KBM-7 (cell line): ENCODE results near the gene GALR3.

Experiments used
- DNase-seq: peaks from one replicate; pipeline ENCODE4 v3.0.0-alpha.2; 2015
- in situ Hi-C: fragments of 300-500 bp; cut with MboI; formaldehyde crosslinking; loops from 2 replicates; pipeline ENCODE4 v1.14.3; 2020; ENCODE audit warnings: low sequenced_read_pairs, low pct_unique_long_range_greater_than_20kb, mixed read lengths

GALR3 gene

GRCh38 chr22:37802310-37803194 is 20.6 kb upstream of the GALR3 start:
- in situ Hi-C loops = no loop called here
- peak; percentile 43 for DNase-seq

- in situ Hi-C loops = no loop called here
- DNase-seq = no peak
Measured at GRCh38 chr22:37803195-37803638, 20.0 kb upstream of the GALR3 start.

DNA sequence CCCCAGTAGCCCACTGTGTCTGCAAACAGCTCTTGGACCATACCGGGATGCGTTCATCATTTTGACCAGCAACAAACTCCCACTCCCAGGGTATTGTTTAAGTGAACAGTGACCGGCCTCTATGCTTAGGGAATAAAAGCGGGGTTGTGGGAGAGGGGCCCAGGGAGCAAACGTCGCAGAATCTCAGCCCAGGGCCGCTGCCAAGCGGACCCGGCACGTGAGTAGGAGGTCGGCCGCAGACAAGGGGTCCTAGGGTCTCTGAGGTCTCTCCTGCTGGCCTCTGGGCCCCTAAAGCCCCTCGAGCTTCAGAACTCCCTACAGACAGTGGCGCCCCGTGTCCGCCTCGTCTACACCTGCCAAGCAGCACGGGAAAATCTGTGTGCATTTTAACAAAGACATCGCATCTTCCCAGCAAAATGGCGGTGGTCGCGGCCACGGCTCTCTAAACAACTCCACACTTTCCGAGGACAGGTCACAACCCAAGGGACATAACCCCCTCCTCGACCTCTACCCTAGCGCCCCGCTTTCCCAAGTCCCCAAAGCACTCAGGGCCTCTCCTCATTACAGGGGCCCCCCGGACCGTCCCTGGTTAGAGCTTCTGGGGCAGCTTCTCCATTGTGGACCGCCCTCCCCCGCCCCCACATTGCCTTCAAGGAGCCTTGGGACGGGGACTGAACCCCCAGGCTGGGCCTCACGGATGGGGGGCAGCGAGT is 19.4 kb upstream of the GALR3 start:
- DNase-seq = no peak
- in situ Hi-C loops = no loop called here

- in situ Hi-C loops = no loop called here
- no peak for DNase-seq
Measured at GRCh38 chr22:37804352-37804880, 18.8 kb upstream of the GALR3 start.

DNA sequence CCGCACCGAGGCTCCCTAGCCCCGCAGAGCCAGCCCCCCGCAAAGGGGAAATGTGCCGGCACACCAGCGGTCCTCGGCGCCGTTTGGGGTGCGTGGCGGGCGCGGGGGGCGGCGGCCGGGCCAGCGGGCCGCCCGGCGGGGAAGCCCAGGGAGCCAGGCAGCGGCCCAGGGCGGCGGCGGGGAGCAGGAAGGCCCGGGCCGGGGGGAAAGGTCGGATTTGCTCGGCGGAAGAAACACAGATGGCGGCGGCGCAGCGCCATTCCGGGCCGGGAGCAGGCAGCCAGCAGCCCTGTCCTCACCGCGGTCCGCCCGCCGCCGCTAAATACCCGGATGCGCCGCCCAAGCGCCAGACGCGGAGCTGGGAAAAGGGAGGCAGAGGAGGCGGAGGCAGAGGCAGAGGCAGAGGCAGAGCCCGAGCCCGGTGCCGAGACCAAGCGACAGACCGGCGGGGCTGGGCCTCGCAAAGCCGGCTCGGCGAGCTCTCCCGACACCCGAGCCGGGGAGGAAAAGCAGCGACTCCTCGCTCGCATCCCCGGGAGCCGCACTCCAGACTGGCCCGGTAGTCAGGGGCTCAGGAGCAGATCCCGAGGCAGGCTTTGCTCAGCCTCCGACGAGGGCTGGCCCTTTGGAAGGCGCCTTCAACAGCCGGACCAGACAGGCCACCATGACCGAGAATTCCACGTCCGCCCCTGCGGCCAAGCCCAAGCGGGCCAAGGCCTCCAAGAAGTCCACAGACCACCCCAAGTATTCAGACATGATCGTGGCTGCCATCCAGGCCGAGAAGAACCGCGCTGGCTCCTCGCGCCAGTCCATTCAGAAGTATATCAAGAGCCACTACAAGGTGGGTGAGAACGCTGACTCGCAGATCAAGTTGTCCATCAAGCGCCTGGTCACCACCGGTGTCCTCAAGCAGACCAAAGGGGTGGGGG is 18.0 kb upstream of the GALR3 start:
- no peak for DNase-seq
- in situ Hi-C loops = no loop called here

- no peak for DNase-seq
- in situ Hi-C loops = no loop called here
Measured at GRCh38 chr22:37805810-37806277, 17.3 kb upstream of the GALR3 start.

DNA sequence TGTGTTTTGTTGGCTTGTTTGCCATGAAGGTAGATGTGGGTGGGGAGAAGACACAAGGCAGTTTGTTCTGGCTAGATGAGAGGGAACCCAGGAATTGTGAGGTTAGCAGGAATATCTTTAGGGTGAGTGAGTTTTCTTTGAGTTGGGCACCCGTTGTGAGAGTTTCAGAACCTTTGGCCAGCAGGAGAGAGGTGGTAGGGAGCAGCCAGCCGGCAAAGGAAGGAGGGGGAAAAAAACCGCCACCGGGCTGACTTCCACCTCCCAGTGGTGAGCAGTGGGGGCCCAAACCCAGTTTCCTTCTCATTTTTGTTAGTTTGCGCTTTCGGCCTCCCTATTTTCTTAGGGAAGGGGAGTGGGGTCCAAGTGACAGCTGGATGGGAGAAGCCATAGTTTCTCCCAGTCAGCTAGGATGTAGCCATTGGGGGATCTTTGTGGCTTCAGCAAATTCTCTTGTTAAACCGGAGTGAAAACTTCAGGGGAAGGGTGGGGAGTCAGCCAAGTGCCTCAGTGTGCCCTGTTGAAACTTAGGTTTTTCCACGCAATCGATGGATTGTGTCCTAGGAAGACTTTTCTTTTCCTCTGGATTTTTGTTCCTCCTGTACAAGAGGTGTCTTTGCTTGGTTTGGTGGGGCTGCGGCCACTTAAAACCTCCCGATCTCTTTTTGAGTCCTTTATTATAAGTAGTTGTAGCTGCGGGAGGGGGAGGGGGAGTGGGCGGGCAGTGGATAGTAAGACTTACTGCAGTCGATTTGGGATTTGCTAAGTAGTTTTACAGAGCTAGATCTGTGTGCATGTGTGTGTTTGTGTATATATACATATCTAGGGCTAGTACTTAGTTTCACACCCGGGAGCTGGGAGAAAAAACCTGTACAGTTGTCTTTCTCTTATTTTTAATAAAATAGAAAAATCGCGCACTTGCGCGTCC is 16.5 kb upstream of the GALR3 start:
- in situ Hi-C loops = no loop called here
- peak; percentile 48 for DNase-seq

DNA sequence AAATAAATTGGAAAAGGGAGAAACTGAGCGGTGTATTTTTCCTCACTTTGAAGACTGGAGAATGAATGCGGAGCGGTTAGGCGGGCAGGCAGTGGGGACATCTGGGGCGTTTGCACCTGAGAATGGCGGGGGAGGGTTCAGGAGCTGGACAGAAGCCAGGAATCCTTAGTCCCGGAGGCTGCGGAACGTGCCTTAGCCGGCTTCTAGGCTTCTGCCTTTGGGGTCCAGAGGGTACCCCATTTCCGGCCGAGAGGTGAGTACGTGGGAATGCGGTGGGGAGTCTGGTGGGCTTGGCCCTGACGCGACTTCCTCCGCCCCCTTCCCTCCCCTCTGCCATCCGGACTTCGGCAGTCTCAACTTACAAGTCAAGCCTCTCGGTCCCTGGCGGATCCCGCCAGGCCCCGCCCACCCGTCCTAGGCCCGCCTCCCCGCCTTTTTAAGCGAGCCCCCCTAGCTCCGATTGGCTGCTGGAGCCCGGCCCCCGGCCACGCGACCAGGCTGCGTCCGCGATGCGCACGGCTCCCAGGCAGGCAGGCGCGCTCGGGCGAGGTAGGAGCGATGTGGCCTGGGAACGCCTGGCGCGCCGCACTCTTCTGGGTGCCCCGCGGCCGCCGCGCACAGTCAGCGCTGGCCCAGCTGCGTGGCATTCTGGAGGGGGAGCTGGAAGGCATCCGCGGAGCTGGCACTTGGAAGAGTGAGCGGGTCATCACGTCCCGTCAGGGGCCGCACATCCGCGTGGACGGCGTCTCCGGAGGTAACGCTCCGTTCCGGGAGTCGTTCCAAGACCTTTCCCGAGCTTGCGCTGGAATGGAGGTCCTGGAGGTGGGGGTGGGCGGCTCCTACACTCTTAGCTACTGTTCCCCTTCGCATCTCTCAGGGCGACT is 15.5 kb upstream of the GALR3 start, which contains the start of gene GCAT:
Gene GCAT, plus strand, starts transcription at position 525 of the 884 bp plus-strand sequence. Its CDS starts 34 bp downstream, at position 559.
- in situ Hi-C loops = no loop called here
- peak; percentile 94 for DNase-seq

DNA sequence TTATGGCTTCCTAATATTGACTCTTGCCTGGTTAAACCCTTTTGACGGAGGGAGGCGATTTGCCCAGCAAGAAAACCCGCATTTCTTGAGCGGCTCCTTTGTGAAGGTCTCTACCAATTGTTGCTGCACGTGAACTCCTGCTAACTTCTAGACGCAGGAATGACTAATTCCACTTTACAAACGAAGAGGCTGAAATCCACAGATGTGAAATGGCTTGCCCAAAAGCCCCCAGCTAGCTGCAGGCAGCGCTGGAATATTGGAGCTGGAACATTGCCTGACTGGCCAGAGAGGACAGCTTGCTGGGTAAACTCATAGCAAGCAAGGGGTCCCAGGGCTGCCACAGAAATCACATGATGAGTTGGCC is 14.9 kb upstream of the GALR3 start:
- DNase-seq = no peak
- in situ Hi-C loops = no loop called here

GRCh38 chr22:37809672-37810333 is 13.4 kb upstream of the GALR3 start:
- in situ Hi-C loops = no loop called here
- DNase-seq = no peak

GRCh38 chr22:37811867-37812266 is 11.3 kb upstream of the GALR3 start:
- in situ Hi-C loops = no loop called here
- DNase-seq = no peak

DNA sequence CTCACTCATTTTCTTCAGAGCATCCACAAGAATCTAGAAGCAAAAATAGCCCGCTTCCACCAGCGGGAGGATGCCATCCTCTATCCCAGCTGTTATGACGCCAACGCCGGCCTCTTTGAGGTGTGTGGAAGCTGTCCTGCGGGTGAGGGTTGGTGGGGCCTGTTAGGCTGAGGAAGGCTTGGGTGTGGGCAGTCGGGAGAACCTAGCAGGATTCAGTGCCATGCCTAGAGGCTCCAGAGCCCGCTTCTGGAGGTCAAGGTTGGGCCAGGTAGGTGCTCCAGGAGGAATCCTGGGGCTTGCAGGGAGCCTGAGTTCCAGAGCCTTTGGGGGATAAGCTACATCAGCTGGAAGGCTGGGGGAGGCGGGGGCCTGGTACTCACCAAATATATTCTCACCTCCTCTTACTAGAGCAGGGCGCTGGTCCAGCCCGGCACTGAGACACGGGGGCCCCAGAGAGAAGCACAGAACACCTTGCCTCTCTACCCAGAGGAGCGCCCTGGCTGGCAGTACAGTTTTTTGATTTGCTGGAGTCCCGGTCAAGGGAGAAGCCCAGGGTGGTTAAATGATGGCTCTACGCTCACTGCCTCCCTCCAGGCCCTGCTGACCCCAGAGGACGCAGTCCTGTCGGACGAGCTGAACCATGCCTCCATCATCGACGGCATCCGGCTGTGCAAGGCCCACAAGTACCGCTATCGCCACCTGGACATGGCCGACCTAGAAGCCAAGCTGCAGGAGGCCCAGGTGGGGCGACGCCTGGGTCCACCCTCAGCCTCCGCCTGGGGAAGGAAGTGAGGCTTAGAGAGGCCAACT is 10.1 kb upstream of the GALR3 start:
- in situ Hi-C loops = no loop called here
- DNase-seq = no peak

- no peak for DNase-seq
- in situ Hi-C loops = no loop called here
Measured at GRCh38 chr22:37815593-37815992, 7.6 kb upstream of the GALR3 start.

DNA sequence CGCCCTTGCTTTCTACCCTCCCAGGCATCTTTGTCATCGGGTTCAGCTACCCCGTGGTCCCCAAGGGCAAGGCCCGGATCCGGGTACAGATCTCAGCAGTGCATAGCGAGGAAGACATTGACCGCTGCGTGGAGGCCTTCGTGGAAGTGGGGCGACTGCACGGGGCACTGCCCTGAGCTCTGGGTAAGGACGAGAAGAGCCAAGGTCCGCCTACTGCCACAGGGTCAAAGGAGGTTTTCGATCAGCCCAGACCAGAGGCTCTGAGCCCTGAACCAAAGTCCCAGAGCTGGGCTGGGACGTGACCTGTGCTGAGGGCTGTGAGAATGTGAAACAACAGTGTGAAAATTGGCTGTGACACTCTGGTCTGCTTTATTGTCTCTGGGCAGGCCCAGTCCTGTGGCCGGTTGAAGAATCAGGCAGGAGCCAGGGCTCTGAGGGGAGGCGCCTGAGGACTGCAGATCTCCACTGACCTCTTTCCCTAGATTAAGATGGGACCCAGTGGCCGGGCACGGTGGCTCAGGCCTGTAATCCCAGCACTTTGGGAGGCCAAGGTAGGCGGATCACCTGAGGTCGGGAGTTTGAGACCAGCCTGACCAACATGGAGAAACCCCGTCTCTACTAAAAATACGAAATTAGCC is 6.5 kb upstream of the GALR3 start:
- in situ Hi-C loops = no loop called here
- DNase-seq = no peak

DNA sequence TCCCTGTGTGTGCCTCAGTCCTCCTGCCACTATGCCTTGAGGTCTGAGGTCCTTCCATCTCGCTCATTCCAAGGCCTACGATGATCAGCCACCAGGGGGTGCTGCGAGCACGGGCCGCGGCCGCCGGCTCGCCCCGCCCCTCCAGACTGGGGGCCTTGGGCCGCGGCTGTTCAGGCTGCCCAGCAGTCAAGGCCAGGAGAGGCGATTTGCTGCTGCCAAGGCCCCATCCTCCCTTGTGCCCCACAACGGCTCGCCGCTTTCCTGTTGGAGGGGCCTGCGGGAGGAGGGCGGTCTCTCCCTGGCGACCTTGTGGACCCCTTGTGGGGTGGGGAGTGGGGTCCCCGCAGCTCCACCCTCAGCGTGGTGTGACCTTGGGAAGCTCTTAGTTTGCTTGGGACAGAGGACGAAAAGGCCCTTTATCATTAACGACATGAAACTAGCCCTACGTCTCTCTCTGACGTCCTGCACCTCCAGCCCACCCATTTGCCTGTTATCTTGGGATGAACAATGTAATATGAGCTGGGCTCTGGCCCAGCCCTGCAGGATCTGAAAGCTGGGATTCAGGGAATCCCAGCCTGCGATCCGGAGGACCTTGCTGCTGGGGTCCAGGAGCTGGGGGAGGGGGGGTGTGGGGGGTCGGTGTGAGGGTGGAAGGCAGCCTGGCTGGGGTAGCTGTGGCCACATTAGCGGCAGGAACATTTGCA is 5.3 kb upstream of the GALR3 start:
- DNase-seq = peak; percentile 81
- in situ Hi-C loops = no loop called here
